A172 (cell line): ENCODE measurements around the gene CALHM3. TPM values are rescaled to one million over a fixed set of nuclear protein-coding genes. Genes with fewer than 3 reads are reported as not detected.

ENCODE experiments used
- total RNA-seq: library from RNA; depleted of rRNA; stranded (reverse); fragments of >200 nt; shearing (Covaris generic); gene quantifications from 2 replicates; pipeline ENCODE4 v1.2.3, GENCODE V29; 2014; rRNA removed

The CALHM3 gene
- total RNA-seq, 1 experiment from 2014 or later: 4.8 TPM

Other genes starting within 250 kb of the CALHM3 start
- 0.05 and 0.17 TPM in 2 replicates for gene RPEL1, start 233.4 kb downstream of the CALHM3 start, total RNA-seq
- gene INA, start 202.1 kb downstream of the CALHM3 start, total RNA-seq: not detected in 2 replicates
- 42.0 and 42.8 TPM in 2 replicates for gene PCGF6, start 128.1 kb downstream of the CALHM3 start, total RNA-seq
- gene TAF5, start 111.3 kb downstream of the CALHM3 start, total RNA-seq: 11.7 and 13.4 TPM in 2 replicates
- 854 and 1,006 TPM in 2 replicates for gene ATP5MK, start 82.8 kb downstream of the CALHM3 start, total RNA-seq
- gene PDCD11, start 82.6 kb downstream of the CALHM3 start, total RNA-seq: 28.7 and 33.7 TPM in 2 replicates
- gene CALHM2, start 26.9 kb downstream of the CALHM3 start, total RNA-seq: 24.5 and 26.0 TPM in 2 replicates
- not detected in 2 replicates for gene CALHM1, start 20.3 kb downstream of the CALHM3 start, total RNA-seq
- gene NEURL1, start 14.5 kb upstream of the CALHM3 start, total RNA-seq: 0.17 TPM in 1 of 2 replicates, not detected in the other